ENCODE results near the gene PHOX2A. TPM values are rescaled to one million over a fixed set of nuclear protein-coding genes. Genes with fewer than 3 reads are reported as not detected.

The PHOX2A gene
- total RNA-seq, 2 experiments from 2014 or later = not detected

GRCh38 chr11:72229925-72230763 is 13.8 kb downstream of the PHOX2A start:
- Mint-ChIP-seq H3K4me1 (peaks cover 13% of the 10 kb centered on the region), H3K4me3 (no peak overlapping the region), H3K27ac (no peak overlapping the region), H3K9me3 (no peaks in the 10 kb centered on the region), H3K36me3 (ENCODE audit: low read depth) (peaks cover 46% of the 10 kb centered on the region), H3K27me3 (no peaks in the 10 kb centered on the region)
- DNase-seq = peak; percentile 12
- CTCF ChIA-PET = interaction anchor here (1.3 kb wide), 1 partner anchor 8 kb away, joined by 3 read pairs; no protein-coding TSS in a partner anchor
- POLR2A ChIA-PET = interaction anchor here (0.9 kb wide), 1 partner anchor 128 kb away, joined by 3 read pairs; no protein-coding TSS in a partner anchor

DNA sequence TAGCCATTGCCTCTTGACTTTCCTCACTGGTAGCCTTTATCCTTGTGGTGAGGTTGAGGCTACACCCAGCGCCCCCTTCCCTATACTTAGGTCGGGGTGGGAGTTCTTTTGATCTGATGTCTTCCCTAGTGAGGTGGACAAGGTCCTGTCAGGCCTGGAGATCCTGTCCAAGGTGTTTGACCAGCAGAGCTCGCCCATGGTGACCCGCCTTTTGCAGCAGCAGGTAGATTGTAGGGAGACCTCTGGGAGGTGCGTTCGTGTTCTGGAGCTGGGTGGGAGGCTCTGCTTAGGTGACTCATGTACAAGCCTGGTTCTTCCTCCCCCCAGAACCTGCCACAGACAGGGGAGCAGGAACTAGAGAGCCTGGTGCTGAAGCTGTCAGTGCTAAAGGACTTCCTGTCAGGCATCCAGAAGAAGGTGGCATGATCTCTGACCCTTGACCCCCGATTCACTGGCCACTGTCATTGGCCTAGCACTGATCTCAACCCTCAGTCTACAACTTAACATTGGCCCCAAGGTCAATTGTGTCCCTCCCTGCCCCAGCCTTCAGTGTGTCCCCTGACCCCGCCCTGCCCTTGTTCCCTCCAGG is 14.5 kb downstream of the PHOX2A start:
- H3K27ac Mint-ChIP-seq = no peak overlapping the region
- H3K9me3 Mint-ChIP-seq = no peaks in the 10 kb centered on the region
- H3K4me1 Mint-ChIP-seq = peaks cover 13% of the 10 kb centered on the region
- ChIA-PET CTCF (interaction anchor here (1.3 kb wide), 1 partner anchor 9 kb away, joined by 3 read pairs; no protein-coding TSS in a partner anchor), POLR2A (interaction anchor here (0.9 kb wide), 1 partner anchor 127 kb away, joined by 3 read pairs; no protein-coding TSS in a partner anchor)
- no peak overlapping the region for H3K4me3 Mint-ChIP-seq
- DNase-seq = peak; percentile 15
- H3K36me3 Mint-ChIP-seq (ENCODE audit: low read depth) = peaks cover 40% of the 10 kb centered on the region
- H3K27me3 Mint-ChIP-seq = no peaks in the 10 kb centered on the region

DNA sequence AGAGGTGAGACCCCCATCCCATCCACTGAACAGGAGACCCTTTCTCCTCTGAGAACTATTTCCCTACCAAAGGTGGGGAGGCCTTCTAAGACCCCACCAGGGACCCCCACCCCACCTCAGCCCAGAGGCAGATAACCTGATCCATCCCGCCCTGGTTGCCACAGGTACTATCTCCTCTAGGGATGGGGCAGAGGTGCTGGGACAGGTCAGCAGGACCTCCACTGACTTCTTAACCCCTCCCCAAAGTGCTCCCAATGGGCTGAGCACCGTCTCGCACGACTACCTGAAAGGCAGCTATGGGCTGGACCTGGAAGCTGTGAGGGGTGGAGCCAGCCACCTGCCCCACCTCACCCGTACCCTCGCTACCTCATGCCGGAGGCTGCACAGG is 15.1 kb downstream of the PHOX2A start:
- Mint-ChIP-seq H3K27ac (no peak overlapping the region), H3K4me1 (peaks cover 13% of the 10 kb centered on the region)
- DNase-seq = peak; percentile 13

DNA sequence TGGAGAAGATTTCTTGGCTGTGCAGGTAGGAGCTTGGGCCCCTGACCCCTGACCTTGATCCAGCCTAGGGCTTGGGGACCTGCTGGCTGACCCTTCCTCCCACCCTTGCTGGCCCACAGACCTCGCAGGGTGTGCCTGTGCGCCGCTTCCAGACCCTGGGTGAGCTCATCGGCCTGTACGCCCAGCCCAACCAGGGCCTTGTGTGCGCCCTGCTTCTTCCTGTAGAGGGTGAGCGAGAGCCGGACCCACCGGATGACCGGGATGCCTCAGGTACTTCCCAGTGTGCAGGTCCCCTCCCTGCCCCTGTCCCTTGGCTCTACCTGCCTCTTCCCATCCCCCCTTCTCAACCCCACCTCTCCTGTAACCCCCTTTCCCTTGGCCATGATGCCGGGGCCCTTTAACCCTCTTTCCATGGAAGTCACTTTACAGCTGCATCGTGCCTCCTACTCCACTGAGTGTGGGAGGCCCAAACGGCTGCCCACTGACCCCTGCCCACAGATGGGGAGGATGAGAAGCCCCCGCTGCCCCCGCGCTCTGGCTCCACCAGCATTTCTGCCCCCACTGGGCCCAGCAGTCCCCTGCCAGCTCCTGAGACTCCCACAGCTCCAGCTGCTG is 15.6 kb downstream of the PHOX2A start:
- H3K4me3 Mint-ChIP-seq = no peak overlapping the region

More for the DNA sequence above, 15.1 kb downstream of the PHOX2A start:
- ChIA-PET POLR2A (interaction anchor here (1.3 kb wide), 1 partner anchor 7 kb away, joined by 3 read pairs; no protein-coding TSS in a partner anchor), CTCF (interaction anchor here (1.3 kb wide), 1 partner anchor 9 kb away, joined by 3 read pairs; no protein-coding TSS in a partner anchor)
- Mint-ChIP-seq H3K9me3 (no peaks in the 10 kb centered on the region), H3K27me3 (no peaks in the 10 kb centered on the region), H3K36me3 (ENCODE audit: low read depth) (peaks cover 39% of the 10 kb centered on the region), H3K4me3 (no peak overlapping the region)

DNA sequence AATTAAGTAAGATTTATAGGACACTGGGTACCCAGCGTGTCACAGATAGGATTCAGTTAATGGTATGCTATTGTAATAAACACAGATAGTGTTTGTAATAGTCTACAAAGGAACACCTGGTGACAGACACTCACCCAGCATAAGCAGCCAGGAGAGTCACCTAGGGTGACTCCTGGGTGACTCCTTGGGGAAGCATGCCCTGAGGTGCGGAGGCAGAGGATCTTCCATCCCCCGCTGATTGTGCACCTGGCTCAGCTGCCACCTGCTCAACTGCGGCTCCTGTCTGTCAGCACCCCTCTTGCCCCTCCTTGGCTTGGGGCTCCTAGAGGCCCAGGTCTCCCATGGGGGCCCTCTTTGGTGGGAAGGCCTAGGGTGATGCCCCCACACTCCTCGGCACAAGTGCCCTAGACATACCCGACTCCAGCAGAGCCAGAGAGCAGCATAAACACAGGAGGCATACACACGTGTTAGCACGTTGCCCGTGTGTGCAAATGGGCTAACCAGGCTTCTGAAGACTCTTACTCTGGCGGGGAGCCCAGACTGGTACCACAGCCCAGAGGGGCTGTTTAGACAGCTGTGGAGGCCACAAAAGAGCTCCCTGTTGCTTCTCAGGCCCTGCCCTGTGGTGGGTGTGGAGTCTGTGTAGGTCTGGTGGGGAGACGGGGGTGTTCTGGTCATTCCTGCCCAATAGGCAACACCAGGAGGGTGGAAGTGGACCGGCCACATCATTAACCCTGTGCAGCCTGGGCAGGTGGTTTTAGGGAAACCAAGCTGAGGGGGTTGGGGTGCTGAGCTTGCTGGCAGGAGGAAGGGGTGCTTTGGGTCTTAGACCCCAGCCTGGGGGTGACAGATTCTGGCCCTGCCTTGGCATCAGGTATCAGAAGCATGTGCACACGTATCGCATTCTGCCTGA is 16.4 kb downstream of the PHOX2A start:
- POLR2A ChIA-PET = interaction anchor here (1.3 kb wide), 1 partner anchor 9 kb away, joined by 3 read pairs; no protein-coding TSS in a partner anchor
- peaks cover 18% of the 10 kb centered on the region for H3K4me1 Mint-ChIP-seq
- H3K36me3 Mint-ChIP-seq (ENCODE audit: low read depth) = peaks cover 33% of the 10 kb centered on the region
- no peak overlapping the region for H3K27ac Mint-ChIP-seq
- H3K9me3 Mint-ChIP-seq = no peaks in the 10 kb centered on the region
- DNase-seq = peak; percentile 9
- CTCF ChIA-PET = interaction anchor here (1.0 to 3.2 kb wide), 2 partner anchors 10 to 249 kb away, joined by 3 to 14 read pairs; no protein-coding TSS in a partner anchor
- no peaks in the 10 kb centered on the region for H3K27me3 Mint-ChIP-seq
- H3K4me3 Mint-ChIP-seq = no peak overlapping the region

More for the DNA sequence above, 15.6 kb downstream of the PHOX2A start:
- Mint-ChIP-seq H3K4me1 (peaks cover 13% of the 10 kb centered on the region), H3K9me3 (no peaks in the 10 kb centered on the region), H3K36me3 (ENCODE audit: low read depth) (peaks cover 35% of the 10 kb centered on the region), H3K27ac (no peak overlapping the region), H3K27me3 (no peaks in the 10 kb centered on the region)
- DNase-seq = peak; percentile 7
- CTCF ChIA-PET = interaction anchor here (1.0 kb wide), 1 partner anchor 250 kb away, joined by 3 read pairs; no protein-coding TSS in a partner anchor
- POLR2A ChIA-PET = interaction anchor here (1.3 kb wide), 1 partner anchor 8 kb away, joined by 3 read pairs; no protein-coding TSS in a partner anchor

DNA sequence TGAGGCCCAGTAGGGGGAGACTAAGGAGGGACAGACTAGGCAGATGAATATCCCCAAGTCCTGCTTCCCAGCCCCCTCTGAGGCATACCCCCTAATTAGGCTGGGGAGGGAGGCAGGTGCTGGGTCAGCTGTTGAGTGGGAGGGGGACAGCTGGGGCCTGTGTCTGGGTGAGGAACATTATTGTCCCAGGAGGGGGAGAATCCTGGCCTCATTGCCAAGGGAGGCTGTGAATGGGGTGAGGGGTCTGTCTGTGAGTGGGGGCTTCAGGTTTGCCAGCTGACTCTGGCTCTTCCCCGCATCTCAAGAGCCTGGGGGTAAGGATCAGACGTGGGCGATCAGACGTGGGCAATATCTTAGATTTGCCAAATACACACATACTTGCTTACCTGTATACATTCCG is 17.3 kb downstream of the PHOX2A start:
- Mint-ChIP-seq H3K27ac (no peak overlapping the region), H3K36me3 (ENCODE audit: low read depth) (peaks cover 26% of the 10 kb centered on the region), H3K27me3 (no peaks in the 10 kb centered on the region), H3K4me1 (peaks cover 25% of the 10 kb centered on the region), H3K9me3 (no peaks in the 10 kb centered on the region), H3K4me3 (no peak overlapping the region)
- POLR2A ChIA-PET = no interaction called here
- CTCF ChIA-PET = interaction anchor here (3.2 kb wide), 1 partner anchor 11 kb away, joined by 14 read pairs; no protein-coding TSS in a partner anchor
- peak; percentile 11 for DNase-seq

DNA sequence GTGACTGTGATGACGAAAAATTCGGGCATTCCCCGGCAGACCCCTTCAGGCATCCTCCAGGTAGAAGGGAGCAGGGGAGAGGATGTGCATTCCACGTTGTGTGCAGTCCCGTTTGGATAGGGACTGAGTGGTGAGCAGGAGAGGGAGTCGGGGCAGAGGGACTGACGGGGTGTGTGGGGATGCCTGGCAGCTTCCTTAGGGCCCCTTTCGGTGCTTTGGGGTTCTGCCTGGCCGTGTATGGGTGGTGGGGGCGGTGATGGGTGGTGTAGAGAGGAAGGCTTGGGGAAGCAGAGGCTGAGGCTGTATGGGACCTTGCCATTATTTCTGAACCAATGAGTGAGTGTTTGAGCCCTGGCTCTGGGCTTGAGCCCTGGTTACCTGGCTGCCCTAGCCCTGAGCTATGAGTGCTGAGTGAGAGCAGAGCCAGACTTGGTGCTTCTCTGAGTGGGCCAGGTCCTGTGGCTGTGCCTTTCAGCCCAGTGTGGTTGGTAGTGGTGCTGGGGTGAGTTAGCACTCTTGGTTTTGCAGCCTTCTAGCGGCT is 18.5 kb downstream of the PHOX2A start:
- peak; percentile 45 for DNase-seq
- H3K4me1 Mint-ChIP-seq = peaks cover 25% of the 10 kb centered on the region
- ChIA-PET POLR2A (interaction anchor here (1.0 to 2.6 kb wide), 13 partner anchors 10 to 208 kb away, joined by 3 to 9 read pairs (median 4); partner anchors contain the start of gene ANAPC15), CTCF (interaction anchor here (0.6 to 3.2 kb wide), 4 partner anchors 12 to 206 kb away, joined by 3 to 14 read pairs (median 6); no protein-coding TSS in a partner anchor)
- no peaks in the 10 kb centered on the region for H3K27me3 Mint-ChIP-seq
- H3K4me3 Mint-ChIP-seq = peak overlapping the region; percentile 79
- H3K9me3 Mint-ChIP-seq = no peaks in the 10 kb centered on the region
- H3K27ac Mint-ChIP-seq = peak overlapping the region; percentile 82
- H3K36me3 Mint-ChIP-seq (ENCODE audit: low read depth) = peaks cover 19% of the 10 kb centered on the region

- Mint-ChIP-seq H3K36me3 (ENCODE audit: low read depth) (peaks cover 19% of the 10 kb centered on the region), H3K9me3 (no peaks in the 10 kb centered on the region), H3K27ac (peak within 1 kb of the TSS; percentile 92), H3K4me1 (peaks cover 25% of the 10 kb centered on the region), H3K4me3 (peak within 1 kb of the TSS; percentile 98), H3K27me3 (no peaks in the 10 kb centered on the region)
- ChIA-PET CTCF (interaction anchor here (0.6 to 3.2 kb wide), 4 partner anchors 13 to 206 kb away, joined by 3 to 14 read pairs (median 6); no protein-coding TSS in a partner anchor), POLR2A (interaction anchor here (1.0 to 2.6 kb wide), 15 partner anchors 11 to 209 kb away, joined by 3 to 9 read pairs (median 4); partner anchors contain the start of gene ANAPC15)
- peak; percentile 55 for DNase-seq
These were observed 19.2 kb downstream of the PHOX2A start, which contains the start of gene INPPL1 for GRCh38 chr11:72224564-72225410. Gene INPPL1, plus strand, starts transcription at chr11:72224767. Its CDS starts 218 bp downstream, at chr11:72224985.

DNA sequence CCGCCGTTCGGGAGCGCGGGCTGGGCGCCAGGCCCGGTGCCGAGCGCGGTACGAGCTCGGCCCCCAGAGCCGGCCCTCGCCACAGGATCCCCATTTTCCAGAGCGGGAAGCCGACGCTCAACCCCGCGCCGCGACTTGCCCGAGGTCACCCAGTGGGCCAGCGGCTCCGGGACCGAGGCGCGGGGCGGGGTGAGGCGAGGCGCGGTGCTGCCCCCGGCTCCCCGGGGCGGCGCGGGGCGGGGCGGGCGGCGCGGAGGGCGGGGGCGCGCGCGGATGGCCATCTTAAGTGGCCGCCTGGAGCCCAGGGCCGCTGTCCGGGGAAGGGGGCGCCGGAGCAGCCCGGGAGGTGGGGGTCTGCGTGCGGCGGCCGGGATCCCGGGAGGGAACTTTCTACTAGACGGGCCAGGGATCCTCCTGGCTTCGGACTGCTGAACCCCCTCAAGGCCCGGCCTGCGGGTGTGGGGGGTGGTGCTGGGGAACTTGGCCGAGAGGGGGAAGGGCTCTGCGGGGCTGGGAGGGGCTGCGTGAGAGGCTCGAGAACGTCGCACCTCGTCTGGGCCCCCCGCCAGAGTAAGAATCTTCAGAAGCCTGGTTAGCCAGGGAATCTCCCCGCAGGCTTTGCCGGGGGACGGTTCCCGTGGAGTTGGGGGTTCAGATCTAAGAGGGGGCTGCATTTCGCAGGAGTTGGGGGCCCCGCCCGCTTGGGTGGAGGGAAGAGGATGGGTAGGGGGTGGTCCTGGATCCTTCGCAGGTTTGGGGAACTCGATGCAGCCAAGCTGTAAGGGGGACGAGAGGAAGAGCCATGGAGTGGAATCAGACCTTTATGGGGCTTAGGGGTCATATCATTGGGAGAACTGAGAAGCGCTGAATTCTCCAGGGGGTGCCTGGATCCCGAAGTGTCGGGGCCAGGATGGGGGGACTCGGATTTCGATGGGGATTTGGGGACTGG is 20.1 kb downstream of the PHOX2A start:
- H3K27me3 Mint-ChIP-seq = peaks cover 1% of the 10 kb centered on the region
- CTCF ChIA-PET = interaction anchor here (0.8 to 3.2 kb wide), 17 partner anchors 13 to 295 kb away, joined by 3 to 14 read pairs (median 6); partner anchors contain the start of genes ANAPC15, RNF121 and XNDC1N
- H3K9me3 Mint-ChIP-seq = no peaks in the 10 kb centered on the region
- peak overlapping the region; percentile 98 for H3K4me3 Mint-ChIP-seq
- POLR2A ChIA-PET = interaction anchor here (0.7 to 2.6 kb wide), 16 partner anchors 12 to 1159 kb away, joined by 3 to 18 read pairs (median 4); partner anchors contain the start of genes ANAPC15, RNF121 and XNDC1N
- peaks cover 10% of the 10 kb centered on the region for H3K36me3 Mint-ChIP-seq (ENCODE audit: low read depth)
- H3K27ac Mint-ChIP-seq = peak overlapping the region; percentile 92
- peak; percentile 75 for DNase-seq
- peaks cover 26% of the 10 kb centered on the region for H3K4me1 Mint-ChIP-seq
